Memory B cell (primary cell): ENCODE measurements around the gene ZBTB16.
A peak's percentile ranks its signal among the peaks of the same experiment; 100 is the strongest.

ENCODE experiments used
- ATAC-seq: fragments of 150-1000 bp; cut with Tn5 transposase; 2 replicates; pipeline ENCODE4 v1.10.0; 2021; ENCODE audit warnings: low read depth, mild to moderate bottlenecking, moderate library complexity
- DNase-seq, 2 donors: peaks; one replicate each; pipeline ENCODE4 v3.0.0; 2022; ENCODE audit warnings: low spot score in 2 of 2
- H3K27ac Mint-ChIP-seq: one replicate; pipeline ENCODE4 v1.8.0; 2022; ENCODE audit warnings: mild to moderate bottlenecking, moderate library complexity, mixed read lengths
- H3K27me3 Mint-ChIP-seq: one replicate; pipeline ENCODE4 v1.8.0; 2022; ENCODE audit warnings: mixed read lengths
- H3K36me3 Mint-ChIP-seq: one replicate; pipeline ENCODE4 v1.8.0; 2022; ENCODE audit warnings: mild to moderate bottlenecking, mixed read lengths
- H3K4me1 Mint-ChIP-seq: one replicate; pipeline ENCODE4 v1.8.0; 2022; ENCODE audit warnings: mixed read lengths
- H3K4me3 Mint-ChIP-seq: one replicate; pipeline ENCODE4 v1.8.0; 2022; ENCODE audit warnings: mild to moderate bottlenecking, moderate library complexity, mixed read lengths
- H3K9me3 Mint-ChIP-seq: one replicate; pipeline ENCODE4 v1.8.0; 2022; ENCODE audit warnings: mixed read lengths

ZBTB16 gene

DNA sequence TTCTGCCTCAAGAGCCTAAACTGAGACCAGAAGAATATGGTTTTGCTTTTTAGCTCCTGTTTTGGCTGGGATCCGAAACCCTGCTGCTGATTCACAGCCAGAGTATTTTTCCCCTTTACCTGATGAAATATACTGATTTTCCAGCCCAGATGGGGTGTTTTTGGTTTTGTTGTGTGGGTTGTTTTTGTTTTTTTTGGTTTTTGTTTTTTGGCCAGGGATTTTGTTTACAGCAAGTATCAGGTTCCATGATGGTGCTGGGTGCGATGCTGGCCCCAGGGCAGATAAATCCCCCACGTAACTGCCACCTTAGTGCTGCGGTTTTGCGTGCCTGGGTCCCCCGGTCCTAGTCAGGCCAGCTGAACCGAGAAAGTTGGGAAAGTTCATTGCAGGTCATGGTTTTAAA, 103.7 kb downstream of the ZBTB16 start:
- Mint-ChIP-seq H3K9me3 (no peaks in the 10 kb centered on the region), H3K27ac (no peak overlapping the region), H3K36me3 (no peaks in the 10 kb centered on the region), H3K4me3 (no peak overlapping the region), H3K27me3 (peaks cover 6% of the 10 kb centered on the region), H3K4me1 (peaks cover 38% of the 10 kb centered on the region)
- ATAC-seq: no peak
- no peak for DNase-seq

DNA sequence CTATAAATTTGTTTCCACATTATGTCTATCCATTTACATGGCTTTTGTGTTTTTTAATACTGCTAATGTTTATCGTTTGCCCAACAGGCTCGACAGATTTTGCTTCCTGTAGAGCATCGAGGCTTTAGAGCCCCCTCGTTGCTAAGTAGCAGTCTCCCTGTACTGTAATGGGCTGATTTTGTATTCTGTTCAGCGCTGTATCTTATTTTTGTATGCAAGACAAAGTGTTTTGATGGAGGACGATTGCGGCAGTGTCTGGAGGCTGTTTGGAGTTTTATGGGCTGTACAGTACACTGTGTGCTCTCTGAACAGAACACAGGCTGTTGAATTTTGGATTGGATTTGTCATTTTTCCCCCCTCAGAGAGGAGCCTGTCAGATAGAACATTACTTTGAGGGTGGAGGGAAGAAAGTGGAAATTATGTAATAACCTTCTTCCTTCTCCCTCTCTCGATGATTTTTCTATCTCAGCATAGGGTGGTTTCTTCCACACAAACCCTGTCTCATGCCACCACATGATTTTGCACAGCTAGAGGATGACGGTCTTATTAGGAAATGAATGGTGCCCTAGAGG, 104.4 kb downstream of the ZBTB16 start:
- no peak overlapping the region for H3K4me3 Mint-ChIP-seq
- no peaks in the 10 kb centered on the region for H3K9me3 Mint-ChIP-seq
- no peaks in the 10 kb centered on the region for H3K36me3 Mint-ChIP-seq
- peaks cover 6% of the 10 kb centered on the region for H3K27me3 Mint-ChIP-seq
- DNase-seq (no peak), ATAC-seq (no peak)
- no peak overlapping the region for H3K27ac Mint-ChIP-seq
- peaks cover 41% of the 10 kb centered on the region for H3K4me1 Mint-ChIP-seq

DNA sequence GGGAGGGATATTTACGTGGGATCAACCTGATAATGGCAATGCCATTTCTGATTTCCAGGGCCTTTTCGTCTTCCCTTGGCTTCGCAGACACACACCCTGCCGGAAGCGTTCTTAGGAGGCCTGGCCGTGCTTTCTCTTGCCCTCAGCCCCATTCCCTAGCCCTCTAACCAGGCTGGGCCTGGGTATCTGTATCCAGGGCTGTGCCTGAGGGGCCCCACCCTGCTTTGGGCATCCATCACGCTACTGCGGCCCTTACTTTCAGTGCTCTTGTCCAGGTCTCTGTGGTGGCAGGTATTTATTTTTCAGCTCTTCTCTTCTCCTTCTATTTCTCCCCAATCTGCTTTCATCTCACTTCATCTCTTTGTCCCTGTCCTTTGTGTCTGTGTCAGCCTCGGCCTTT, 105.0 kb downstream of the ZBTB16 start:
- Mint-ChIP-seq H3K9me3 (no peaks in the 10 kb centered on the region), H3K27ac (no peak overlapping the region), H3K4me1 (peaks cover 41% of the 10 kb centered on the region), H3K36me3 (no peaks in the 10 kb centered on the region), H3K4me3 (no peak overlapping the region), H3K27me3 (peaks cover 6% of the 10 kb centered on the region)
- ATAC-seq (no peak), DNase-seq (no peak)

DNA sequence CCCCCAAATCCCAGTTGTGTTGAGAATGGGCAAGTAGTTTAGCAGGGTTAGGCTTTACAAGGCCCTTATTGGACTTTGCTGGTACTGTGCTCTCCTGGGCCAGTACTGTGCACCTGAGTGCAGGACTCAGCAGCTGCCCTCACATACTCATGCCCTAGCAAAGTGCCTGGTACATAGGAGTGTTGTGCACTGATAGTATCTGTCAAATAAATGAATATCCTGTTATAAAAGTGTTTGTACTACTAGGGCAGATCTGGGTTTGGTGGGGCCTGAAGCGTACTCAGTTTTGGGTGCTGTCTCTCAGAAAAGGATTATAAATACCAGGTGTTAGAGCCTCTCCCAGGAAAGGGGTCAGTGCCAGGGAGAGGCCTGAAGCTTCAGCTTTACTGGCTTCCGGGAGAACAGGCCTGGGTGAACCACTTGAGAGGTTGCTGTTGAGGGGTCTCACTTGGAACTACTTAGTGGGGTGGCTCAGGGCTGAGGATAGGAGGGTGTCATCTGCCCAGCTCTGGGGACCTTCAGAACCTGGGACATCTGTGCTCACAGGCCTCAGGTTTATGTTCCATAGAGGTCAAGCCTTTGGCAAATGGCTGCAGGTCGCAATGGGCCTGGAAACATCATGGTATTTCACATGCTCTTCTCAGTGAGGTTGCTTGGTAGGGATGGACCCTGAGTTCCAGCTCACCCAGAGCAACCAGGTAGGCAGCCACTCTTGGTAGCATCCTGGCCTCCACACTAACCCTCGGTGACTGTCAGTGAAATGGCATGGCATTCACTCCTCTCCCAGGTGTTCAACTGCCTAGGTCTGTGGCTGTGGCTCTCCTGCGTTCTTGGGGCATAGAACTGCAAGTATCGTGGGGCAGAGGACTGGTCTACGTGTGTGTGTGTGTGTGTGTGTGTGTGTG, 106.1 kb downstream of the ZBTB16 start:
- ATAC-seq (no peak), DNase-seq (no peak)
- Mint-ChIP-seq H3K36me3 (no peaks in the 10 kb centered on the region), H3K4me1 (peaks cover 33% of the 10 kb centered on the region), H3K9me3 (no peaks in the 10 kb centered on the region), H3K27ac (no peak overlapping the region), H3K4me3 (no peak overlapping the region), H3K27me3 (peaks cover 6% of the 10 kb centered on the region)

DNA sequence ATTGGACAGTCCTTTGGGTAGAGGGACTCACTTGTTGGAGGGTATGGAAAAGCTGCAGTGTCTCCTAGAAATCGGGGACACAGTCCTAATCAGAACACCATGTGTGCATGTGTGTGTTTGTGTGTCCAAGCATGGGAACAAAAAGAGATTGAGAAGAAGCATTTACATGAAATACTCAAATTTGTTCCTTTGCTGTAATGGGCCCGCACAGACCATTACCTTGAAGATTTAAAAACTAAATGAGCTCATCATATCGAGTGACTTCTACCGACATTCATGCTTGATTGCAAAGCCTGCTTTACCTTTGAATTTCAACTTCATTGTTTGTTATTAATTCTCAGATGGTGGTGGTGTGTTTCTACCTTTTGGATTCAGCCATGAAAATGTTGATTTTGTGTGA, 106.9 kb downstream of the ZBTB16 start:
- Mint-ChIP-seq H3K4me1 (peaks cover 28% of the 10 kb centered on the region), H3K4me3 (no peak overlapping the region), H3K27ac (no peak overlapping the region), H3K9me3 (no peaks in the 10 kb centered on the region), H3K36me3 (no peaks in the 10 kb centered on the region), H3K27me3 (peaks cover 6% of the 10 kb centered on the region)
- DNase-seq (no peak), ATAC-seq (no peak)

- Mint-ChIP-seq H3K27ac (no peak overlapping the region), H3K9me3 (no peaks in the 10 kb centered on the region), H3K27me3 (peaks cover 6% of the 10 kb centered on the region), H3K4me3 (no peak overlapping the region), H3K4me1 (peaks cover 25% of the 10 kb centered on the region), H3K36me3 (no peaks in the 10 kb centered on the region)
- DNase-seq (no peak), ATAC-seq (no peak)
Observed at GRCh38 chr11:114166897-114167323, 107.4 kb downstream of the ZBTB16 start.

DNA sequence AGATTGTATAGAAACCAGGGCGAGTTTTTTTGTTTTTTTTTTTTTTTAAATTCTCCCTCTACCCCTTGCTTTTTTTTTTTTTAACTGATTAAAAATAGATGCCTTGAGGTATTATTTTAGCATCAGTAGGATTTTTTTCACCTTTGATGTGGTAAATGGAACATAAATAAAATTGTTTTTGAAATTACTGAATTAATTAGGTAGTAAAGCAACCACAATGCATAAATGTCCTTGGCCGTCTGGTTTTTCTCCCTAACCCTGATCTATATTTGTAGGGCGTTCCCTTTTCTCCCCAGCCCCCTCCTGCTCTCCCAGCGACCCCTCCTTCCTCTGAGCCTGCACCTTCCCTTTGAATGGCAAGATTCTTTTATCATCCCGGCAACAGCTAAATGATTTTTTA, 107.8 kb downstream of the ZBTB16 start:
- no peak for ATAC-seq
- Mint-ChIP-seq H3K27me3 (peaks cover 6% of the 10 kb centered on the region), H3K36me3 (no peaks in the 10 kb centered on the region), H3K27ac (no peak overlapping the region), H3K4me1 (peaks cover 25% of the 10 kb centered on the region), H3K4me3 (no peak overlapping the region), H3K9me3 (no peaks in the 10 kb centered on the region)
- DNase-seq: no peak

GRCh38 chr11:114167771-114168448, 108.4 kb downstream of the ZBTB16 start:
- DNase-seq: no peak
- Mint-ChIP-seq H3K4me1 (peaks cover 28% of the 10 kb centered on the region), H3K27ac (no peak overlapping the region), H3K27me3 (peaks cover 6% of the 10 kb centered on the region), H3K4me3 (peak overlapping the region; percentile 12), H3K9me3 (no peaks in the 10 kb centered on the region), H3K36me3 (no peaks in the 10 kb centered on the region)
- ATAC-seq: no peak

- Mint-ChIP-seq H3K4me3 (no peak overlapping the region), H3K36me3 (no peaks in the 10 kb centered on the region), H3K4me1 (peaks cover 31% of the 10 kb centered on the region), H3K27me3 (peaks cover 6% of the 10 kb centered on the region), H3K9me3 (no peaks in the 10 kb centered on the region), H3K27ac (no peak overlapping the region)
- ATAC-seq (peak; percentile 24), DNase-seq (no peak)
Observed at GRCh38 chr11:114168691-114169090, 109.2 kb downstream of the ZBTB16 start.

DNA sequence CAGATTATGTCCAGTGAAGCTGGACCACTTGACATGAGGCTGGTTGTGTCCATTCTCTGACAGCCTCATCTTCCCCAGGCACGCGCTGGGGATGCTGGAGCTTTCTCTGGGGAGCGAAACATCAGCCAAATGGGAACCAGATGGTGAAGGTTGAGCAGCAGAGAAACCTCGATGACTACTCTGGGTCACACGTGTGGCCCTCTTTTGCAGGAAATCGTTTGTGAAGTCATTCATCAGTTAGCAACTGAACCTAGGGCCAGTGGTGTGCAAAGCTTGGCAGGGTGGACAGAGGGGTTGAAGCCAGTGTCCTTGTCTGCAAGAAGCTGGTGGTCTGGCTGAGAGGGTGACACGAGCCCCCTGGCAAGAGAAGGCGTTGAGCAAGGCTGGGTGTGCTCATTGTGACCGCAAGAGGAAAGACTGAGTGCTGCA, 109.8 kb downstream of the ZBTB16 start:
- no peaks in the 10 kb centered on the region for H3K36me3 Mint-ChIP-seq
- DNase-seq (no peak), ATAC-seq (no peak)
- no peak overlapping the region for H3K4me3 Mint-ChIP-seq
- peaks cover 6% of the 10 kb centered on the region for H3K27me3 Mint-ChIP-seq
- H3K9me3 Mint-ChIP-seq: no peaks in the 10 kb centered on the region
- peaks cover 31% of the 10 kb centered on the region for H3K4me1 Mint-ChIP-seq
- no peak overlapping the region for H3K27ac Mint-ChIP-seq

GRCh38 chr11:114169821-114170220, 110.3 kb downstream of the ZBTB16 start:
- H3K9me3 Mint-ChIP-seq: no peaks in the 10 kb centered on the region
- H3K27ac Mint-ChIP-seq: no peak overlapping the region
- DNase-seq: no peak
- no peak for ATAC-seq
- H3K4me3 Mint-ChIP-seq: no peak overlapping the region
- peaks cover 4% of the 10 kb centered on the region for H3K27me3 Mint-ChIP-seq
- no peaks in the 10 kb centered on the region for H3K36me3 Mint-ChIP-seq
- H3K4me1 Mint-ChIP-seq: peaks cover 29% of the 10 kb centered on the region

DNA sequence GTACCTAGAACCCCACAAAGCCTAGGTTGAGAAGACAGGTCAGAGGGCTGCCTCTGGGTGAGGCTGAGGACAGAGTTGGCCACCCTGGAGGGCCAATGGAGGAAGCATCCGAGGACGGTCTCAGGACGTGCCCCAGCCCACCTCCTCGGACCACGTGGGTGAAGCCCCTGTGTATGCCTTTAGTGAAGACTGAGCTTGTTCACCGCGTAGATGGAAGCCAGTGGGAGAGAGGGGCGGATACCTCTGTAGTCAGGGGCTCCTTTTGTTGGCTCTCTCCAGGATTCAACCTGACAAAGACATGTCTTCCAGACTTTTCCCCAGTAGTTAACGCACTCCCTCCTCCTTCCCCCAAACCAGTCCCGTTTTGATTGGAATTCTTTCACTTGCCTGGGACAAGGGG, 110.7 kb downstream of the ZBTB16 start:
- Mint-ChIP-seq H3K4me1 (peaks cover 29% of the 10 kb centered on the region), H3K27me3 (peaks cover 3% of the 10 kb centered on the region), H3K27ac (no peak overlapping the region), H3K36me3 (no peaks in the 10 kb centered on the region), H3K4me3 (no peak overlapping the region), H3K9me3 (no peaks in the 10 kb centered on the region)
- no peak for DNase-seq
- ATAC-seq: no peak

DNA sequence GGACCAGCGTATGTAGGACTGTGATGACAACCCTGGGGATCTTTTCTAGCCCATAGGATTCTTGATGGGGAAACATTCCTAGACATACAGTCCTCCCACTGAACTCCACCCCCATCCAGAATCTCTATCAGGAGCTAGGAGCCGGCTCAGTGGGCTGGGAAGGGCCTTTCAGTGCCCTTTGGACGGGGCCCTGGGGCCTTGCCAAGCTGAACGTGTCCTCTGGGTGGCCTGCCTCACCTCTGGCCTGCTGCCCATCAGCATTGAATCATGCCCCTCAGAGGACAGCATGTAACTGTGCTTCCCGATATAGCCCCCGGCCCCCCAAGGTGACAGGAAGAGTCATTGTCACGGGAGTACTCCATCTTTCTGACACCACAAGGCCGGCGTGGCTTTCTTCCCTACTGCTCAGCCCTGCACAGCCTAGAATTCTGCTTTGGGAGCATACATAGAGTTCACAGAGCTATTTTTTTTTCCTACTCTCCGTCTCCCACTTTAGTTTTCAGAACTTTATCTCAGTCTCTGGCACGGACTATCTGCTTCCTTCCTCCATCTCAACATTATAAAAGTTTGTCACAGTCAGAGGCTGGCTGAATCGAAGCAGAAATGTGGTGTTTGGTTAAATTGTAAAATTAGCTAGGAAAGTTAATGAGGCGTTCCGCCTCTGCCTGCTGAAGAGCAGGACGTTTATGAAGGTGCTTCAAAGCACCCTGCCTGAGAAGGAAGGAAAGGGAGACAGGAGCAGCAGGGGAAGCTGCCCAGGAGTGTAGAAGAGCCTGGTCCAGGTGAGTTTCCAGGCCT, 111.9 kb downstream of the ZBTB16 start:
- no peaks in the 10 kb centered on the region for H3K36me3 Mint-ChIP-seq
- H3K27ac Mint-ChIP-seq: no peak overlapping the region
- peaks cover 3% of the 10 kb centered on the region for H3K27me3 Mint-ChIP-seq
- no peak for ATAC-seq
- peaks cover 29% of the 10 kb centered on the region for H3K4me1 Mint-ChIP-seq
- H3K4me3 Mint-ChIP-seq: no peak overlapping the region
- no peak for DNase-seq
- no peaks in the 10 kb centered on the region for H3K9me3 Mint-ChIP-seq
